HG02943 (cell line): Measurements from ENCODE around the gene TGFBR1.

Experiments used
- ATAC-seq: cut with Tn5 transposase; IDR thresholded peaks from one replicate; pipeline ENCODE4 v1.9.1; 2021; ENCODE audit warnings: mild to moderate bottlenecking, low read depth, moderate library complexity; ENCODE audit not compliant: unreplicated experiment

The TGFBR1 gene

DNA sequence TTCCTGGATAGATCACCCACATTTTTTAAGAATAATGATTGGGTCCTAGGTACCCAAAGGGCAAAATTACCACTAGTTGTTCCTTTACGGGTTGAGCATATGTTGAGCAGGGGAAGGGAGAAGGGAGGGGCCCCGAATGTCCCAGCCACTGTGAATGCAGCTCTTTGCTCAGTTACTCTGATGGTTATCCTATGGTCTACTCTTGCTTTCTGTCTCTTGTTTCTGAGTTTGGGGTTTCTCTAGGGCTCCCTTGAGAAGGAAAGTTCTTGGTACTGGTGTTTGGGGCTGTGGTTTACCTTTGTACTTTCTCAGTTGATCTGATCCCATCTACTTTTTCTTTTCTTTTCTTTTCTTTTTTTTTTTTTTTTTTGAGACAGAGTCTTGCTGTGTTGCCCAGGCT lies 61.2 kb downstream of the TGFBR1 start:
- ATAC-seq: no peak

GRCh38 chr9:99167119-99167518 lies 62.2 kb downstream of the TGFBR1 start:
- ATAC-seq: no peak

DNA sequence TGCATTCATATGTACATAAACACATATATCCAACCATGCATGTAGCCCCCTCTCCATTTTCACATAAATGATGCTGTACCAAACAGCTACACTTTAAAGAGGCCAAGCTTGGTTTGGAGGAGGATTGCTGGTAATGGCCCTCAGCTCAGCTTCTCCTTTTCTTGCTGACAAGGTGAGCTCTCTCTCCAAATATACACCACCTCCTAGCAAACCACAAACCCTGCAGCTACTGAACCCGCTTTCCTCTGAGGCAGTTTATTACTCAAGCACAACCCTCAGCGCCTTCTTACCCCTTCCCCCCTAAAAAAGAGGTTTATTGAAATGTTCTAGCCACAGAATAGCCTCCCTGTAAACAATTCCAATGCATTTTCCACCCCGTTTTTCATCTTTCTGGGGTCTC lies 62.8 kb downstream of the TGFBR1 start:
- ATAC-seq: no peak

- no peak for ATAC-seq
These were observed 64.2 kb downstream of the TGFBR1 start for GRCh38 chr9:99169086-99169485.

DNA sequence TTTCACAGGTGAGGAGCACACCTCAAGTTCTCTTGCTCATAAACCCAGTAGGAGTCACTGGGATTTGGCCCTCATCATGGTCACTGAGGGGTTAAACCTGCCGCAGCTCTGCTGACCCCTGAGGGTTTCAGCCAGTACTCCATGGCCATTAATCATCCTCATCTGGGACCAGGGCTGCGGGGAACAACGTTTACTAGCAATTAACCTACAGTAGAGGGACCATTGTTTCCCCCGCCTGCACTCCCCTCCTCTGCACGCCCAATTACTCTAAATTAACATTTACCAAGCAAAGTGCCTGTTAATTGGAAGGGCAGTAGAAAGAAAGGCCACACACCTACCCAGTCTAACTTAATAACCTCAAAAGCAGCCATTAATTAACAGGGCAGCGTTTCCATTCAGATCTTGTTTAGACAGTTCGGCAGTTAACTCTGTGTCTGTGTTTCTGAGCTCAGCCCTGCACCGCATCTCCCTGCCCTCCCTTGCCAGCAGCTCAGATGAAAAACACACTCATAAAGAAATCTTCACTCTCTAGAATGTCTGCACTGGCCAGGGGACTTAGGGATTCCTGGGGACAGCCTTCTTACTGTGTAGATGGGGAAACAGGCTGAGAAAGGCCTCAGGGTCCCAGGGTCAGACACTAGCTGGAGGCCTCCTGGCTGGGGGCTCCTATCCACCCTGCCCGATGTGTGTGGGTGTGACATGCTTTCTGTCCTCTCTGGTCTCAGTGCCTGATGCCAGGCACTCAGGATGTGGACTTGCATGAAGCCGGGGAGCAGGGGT lies 65.3 kb downstream of the TGFBR1 start:
- no peak for ATAC-seq

- ATAC-seq: no peak
These were observed 66.6 kb downstream of the TGFBR1 start for GRCh38 chr9:99171225-99172123.

GRCh38 chr9:99172124-99173091 lies 67.5 kb downstream of the TGFBR1 start:
- no peak for ATAC-seq

DNA sequence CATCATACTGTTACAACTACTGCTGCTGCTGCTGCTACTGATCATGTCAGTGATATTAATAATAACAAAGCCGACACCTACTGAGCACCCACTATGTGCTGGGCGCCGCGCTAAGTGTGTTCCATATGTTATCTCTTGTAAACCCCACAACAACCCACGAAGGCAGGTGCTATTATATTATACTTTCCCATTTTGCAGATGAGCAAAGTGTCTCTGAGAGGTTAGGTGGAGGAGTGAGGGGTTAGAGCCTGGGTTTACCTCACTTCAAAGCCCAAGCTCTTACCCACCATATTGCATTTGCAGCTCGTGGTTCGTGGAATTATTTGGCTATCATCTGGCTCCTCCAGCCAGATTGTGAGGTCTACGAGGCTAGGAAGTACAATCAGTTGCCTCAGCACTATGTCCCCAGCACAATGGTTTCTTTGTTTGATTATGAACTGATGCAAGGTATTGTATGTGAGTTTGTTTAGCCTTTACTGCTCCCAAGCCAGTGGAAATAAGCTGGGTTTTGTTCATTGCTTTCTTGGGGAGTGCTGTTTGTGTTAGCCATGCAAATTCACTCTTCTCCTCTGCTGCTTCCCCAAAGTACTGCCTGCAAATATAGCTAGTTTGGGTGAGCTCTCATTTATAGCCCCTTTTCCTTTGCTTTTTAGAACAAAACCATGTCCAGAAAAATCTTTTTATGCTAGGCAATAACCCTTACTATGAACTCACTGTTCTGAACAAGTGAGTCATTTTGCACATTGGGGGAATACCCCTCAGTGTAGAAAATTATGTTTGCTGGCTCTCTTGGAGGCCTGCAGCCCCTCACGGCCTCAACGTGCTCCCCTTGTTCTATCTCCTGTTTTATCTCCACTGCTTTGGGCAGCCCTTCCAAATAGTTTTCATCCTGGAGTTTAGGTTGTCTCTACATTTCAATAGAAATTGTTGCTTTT lies 68.9 kb downstream of the TGFBR1 start:
- ATAC-seq: no peak

GRCh38 chr9:99176527-99177013 lies 71.7 kb downstream of the TGFBR1 start:
- ATAC-seq: no peak

DNA sequence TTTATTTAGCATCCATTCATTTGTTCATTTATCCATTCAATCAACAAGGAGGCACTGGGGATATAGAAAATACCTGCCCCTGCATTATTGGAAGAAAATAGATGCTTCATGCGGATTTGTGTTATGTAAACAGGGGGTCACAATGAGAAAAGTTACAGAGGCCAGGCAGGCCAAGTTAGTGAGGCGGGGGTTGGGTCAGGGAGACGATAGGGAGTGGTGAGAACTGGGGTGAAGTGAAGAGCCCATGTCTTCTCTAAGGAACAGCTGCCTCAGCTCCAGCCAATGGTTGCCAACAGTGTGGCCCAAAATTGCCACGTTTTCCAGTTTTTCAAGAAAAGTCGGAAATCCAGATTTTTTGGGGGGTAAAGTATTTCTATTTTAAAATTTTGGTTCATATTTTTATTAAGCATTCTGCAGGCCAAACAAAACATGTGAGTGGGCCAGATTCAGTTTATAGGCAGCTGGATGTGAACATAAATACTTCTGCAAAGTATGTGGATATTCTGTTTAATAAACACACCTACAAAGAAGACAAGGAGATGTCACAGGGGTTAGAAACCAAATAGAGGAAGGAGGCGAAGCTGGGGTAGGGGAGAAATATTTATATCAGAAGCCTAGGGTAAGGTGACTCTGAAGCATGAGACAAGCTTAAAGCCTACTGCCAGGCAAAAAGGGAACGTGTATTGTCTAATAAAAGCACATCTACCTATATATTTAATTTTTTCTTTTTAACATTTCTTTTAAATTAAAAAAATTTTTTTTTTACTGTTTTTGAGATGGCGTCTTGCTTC lies 72.9 kb downstream of the TGFBR1 start:
- no peak for ATAC-seq

GRCh38 chr9:99178912-99179872 lies 74.3 kb downstream of the TGFBR1 start:
- ATAC-seq: no peak

- ATAC-seq: no peak
These were observed 75.3 kb downstream of the TGFBR1 start for GRCh38 chr9:99180199-99180598.

GRCh38 chr9:99180662-99181061 lies 75.7 kb downstream of the TGFBR1 start:
- no peak for ATAC-seq

- no peak for ATAC-seq
These were observed 76.3 kb downstream of the TGFBR1 start for GRCh38 chr9:99181206-99181605.

GRCh38 chr9:99181621-99182020 lies 76.7 kb downstream of the TGFBR1 start:
- no peak for ATAC-seq

GRCh38 chr9:99182356-99182755 lies 77.4 kb downstream of the TGFBR1 start:
- ATAC-seq: no peak

GRCh38 chr9:99183616-99184015 lies 78.7 kb downstream of the TGFBR1 start:
- ATAC-seq: no peak
